H1 (cell line): ENCODE measurements around the gene HEATR5A. TPM values are rescaled to one million over a fixed set of nuclear protein-coding genes. Genes with fewer than 3 reads are reported as not detected.

Experiments
- CBX8 ChIP-seq: fragments of 300-800, 300-1000 bp; sonication (generic); IDR thresholded peaks from 2 replicates; pipeline ENCODE4 v1.7.1; 2016; ENCODE audit warnings: low read depth, low read length, borderline replicate concordance
- KDM5A ChIP-seq: fragments of 200-600 bp; IDR thresholded peaks from 2 replicates; pipeline ENCODE4 v1.7.1; 2012; ENCODE audit warnings: mild to moderate bottlenecking, low read length, inconsistent platforms, mixed read lengths
- TBP ChIP-seq: IDR thresholded peaks from 2 replicates; pipeline ENCODE4 v1.6.1; 2011; ENCODE audit warnings: low read depth, low read length, improper control_type of control experiment
- TEAD4 ChIP-seq: IDR thresholded peaks from 2 replicates; pipeline ENCODE4 v1.6.1; 2012; ENCODE audit warnings: low read depth, low read length, inconsistent platforms, mixed read lengths
- polyA plus RNA-seq, 7 experiments: library from polyadenylated mRNA; depleted of rRNA in 3 of 7; stranded (reverse) in 5 of 7; unstranded in 2 of 7; fragments of >200 nt in 5 of 7; fragments of 200-250 nt in 2 of 7; gene quantifications; 1 replicate in 5 of 7; 2 replicates in 1 of 7; 4 replicates in 1 of 7; pipeline versions ENCODE4 v1.2.1 to v1.2.3, GENCODE V29; 2011 to 2013; ENCODE audit warnings: missing spikeins in 2 of 7, mixed read lengths in 2 of 7
- total RNA-seq: library from RNA; stranded (reverse); fragmentation: NEBNext Ultra II Directional; extraction: Animal tissue kit (Norgen Biotek cat#: 25700); gene quantifications from 2 replicates; pipeline ENCODE4 v1.2.1, GENCODE V29; 2021
- TF ChIP-seq, protein P1 (sequence below): IDR thresholded peaks from 2 replicates; pipeline ENCODE4 v1.6.1; 2011; ENCODE audit warnings: low read depth, mild to moderate bottlenecking, low read length; ENCODE audit not compliant: insufficient read depth
- TF ChIP-seq, protein P2 (sequence below): IDR thresholded peaks from 2 replicates; pipeline ENCODE4 v1.6.1; 2012; ENCODE audit warnings: inconsistent platforms

Gene HEATR5A
- total and polyA plus RNA-seq, 2 of the 8 experiments (the other 6 are each of a cell fraction or from before 2014, with no cell fraction given) = 9.0 to 36.2 TPM

- TF ChIP-seq CBX8 (no peak), TBP (no peak), TEAD4 (no peak), KDM5A (no peak)
- TF ChIP-seq, protein P1, sequence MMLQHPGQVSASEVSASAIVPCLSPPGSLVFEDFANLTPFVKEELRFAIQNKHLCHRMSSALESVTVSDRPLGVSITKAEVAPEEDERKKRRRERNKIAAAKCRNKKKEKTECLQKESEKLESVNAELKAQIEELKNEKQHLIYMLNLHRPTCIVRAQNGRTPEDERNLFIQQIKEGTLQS = no peak
- TF ChIP-seq, protein P2, sequence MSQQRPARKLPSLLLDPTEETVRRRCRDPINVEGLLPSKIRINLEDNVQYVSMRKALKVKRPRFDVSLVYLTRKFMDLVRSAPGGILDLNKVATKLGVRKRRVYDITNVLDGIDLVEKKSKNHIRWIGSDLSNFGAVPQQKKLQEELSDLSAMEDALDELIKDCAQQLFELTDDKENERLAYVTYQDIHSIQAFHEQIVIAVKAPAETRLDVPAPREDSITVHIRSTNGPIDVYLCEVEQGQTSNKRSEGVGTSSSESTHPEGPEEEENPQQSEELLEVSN = no peak
- TF ChIP-seq, all 59 proteins: peak for 0
These were observed 153.7 kb downstream of the HEATR5A start (continued) for GRCh38 chr14:31266437-31267331.
